DND-41 (cell line): ENCODE results near the gene ERC2.

Experiments
- CTCF ChIP-seq: IDR thresholded peaks from 2 replicates; pipeline ENCODE4 v1.5.1; 2012; ENCODE audit warnings: borderline replicate concordance, low read length, moderate library complexity, mild to moderate bottlenecking; ENCODE audit not compliant: poor library complexity, severe bottlenecking; ENCODE audit errors: extremely low read depth
- EZH2 ChIP-seq: IDR thresholded peaks from 3 replicates; pipeline ENCODE4 v1.6.1; 2012; ENCODE audit warnings: borderline replicate concordance, low read depth, mild to moderate bottlenecking, moderate library complexity, low read length, inconsistent platforms; ENCODE audit not compliant: severe bottlenecking

- TF ChIP-seq CTCF = no peak
- no peak for TF ChIP-seq EZH2
These were observed 271.6 kb downstream of the ERC2 start for GRCh38 chr3:56196700-56197099.
